Keratinocyte (primary cell): ENCODE results near the gene OASL. TPM values are rescaled to one million over a fixed set of nuclear protein-coding genes. Genes with fewer than 3 reads are reported as not detected.

ENCODE experiments used
- DNase-seq: peaks from one replicate; pipeline ENCODE4 v3.0.0-alpha.2; 2011; ENCODE audit warnings: low read depth, missing footprints, low spot score
- FAIRE-seq: peaks from 2 replicates; lab custom pipeline; 2011; peaks lifted over from hg19 to GRCh38; lab: Jason Lieb, UNC
- H2AFZ ChIP-seq: 2 replicates; pipeline ENCODE4 v1.6.0; 2012; ENCODE audit warnings: low read length, control low read depth, inconsistent platforms; ENCODE audit not compliant: control insufficient read depth
- H3K27ac ChIP-seq: 2 replicates; pipeline ENCODE4 v1.5.1; 2011; ENCODE audit warnings: low read length; ENCODE audit not compliant: control insufficient read depth, insufficient read depth
- H3K27me3 ChIP-seq: 3 replicates; pipeline ENCODE4 v1.6.0; 2011; ENCODE audit warnings: low read length; ENCODE audit not compliant: control insufficient read depth, insufficient read depth; ENCODE audit errors: extremely low read depth
- H3K36me3 ChIP-seq, 2 experiments: 2 replicates in 1 of 2; 3 replicates in 1 of 2; pipeline ENCODE4 v1.5.1; 2011; ENCODE audit warnings: low read length in 2 of 2, mild to moderate bottlenecking in 1 of 2; ENCODE audit not compliant: control insufficient read depth in 2 of 2, insufficient read depth in 2 of 2; ENCODE audit errors: extremely low read depth in 1 of 2
- H3K4me1 ChIP-seq: 3 replicates; pipeline ENCODE4 v1.5.1; 2011; ENCODE audit warnings: low read length; ENCODE audit not compliant: control insufficient read depth, insufficient read depth; ENCODE audit errors: extremely low read depth
- H3K4me2 ChIP-seq: 3 replicates; pipeline ENCODE4 v1.6.0; 2011; ENCODE audit warnings: low read depth, low read length; ENCODE audit not compliant: control insufficient read depth, insufficient read depth; ENCODE audit errors: extremely low read depth
- H3K4me3 ChIP-seq, 3 experiments: fragments of 200-600 bp in 1 of 3; sonication (generic) in 1 of 3; 2 replicates in 2 of 3; 3 replicates in 1 of 3; pipeline ENCODE4 v1.5.1; 2011 to 2016; ENCODE audit warnings: low read length in 3 of 3, mild to moderate bottlenecking in 3 of 3, control low read depth in 2 of 3, inconsistent platforms in 1 of 3, low read depth in 1 of 3, mixed read lengths in 1 of 3, mixed run types in 1 of 3, moderate library complexity in 1 of 3; ENCODE audit not compliant: control insufficient read depth in 2 of 3, insufficient read depth in 2 of 3; ENCODE audit errors: extremely low read depth in 1 of 3
- H3K79me2 ChIP-seq: 2 replicates; pipeline ENCODE4 v1.6.0; 2012; ENCODE audit warnings: low read length; ENCODE audit not compliant: control insufficient read depth, insufficient read depth
- H3K9ac ChIP-seq: 3 replicates; pipeline ENCODE4 v1.6.0; 2011; ENCODE audit warnings: low read length; ENCODE audit not compliant: control insufficient read depth, insufficient read depth; ENCODE audit errors: extremely low read depth
- H3K9me1 ChIP-seq: 3 replicates; pipeline ENCODE4 v1.6.0; 2011; ENCODE audit warnings: low read length; ENCODE audit not compliant: control insufficient read depth, insufficient read depth; ENCODE audit errors: extremely low read depth
- H3K9me3 ChIP-seq: 2 replicates; pipeline ENCODE4 v1.5.1; 2012; ENCODE audit warnings: low read depth, low read length; ENCODE audit not compliant: control insufficient read depth
- H4K20me1 ChIP-seq: 3 replicates; pipeline ENCODE4 v1.6.0; 2011; ENCODE audit warnings: low read length; ENCODE audit not compliant: control insufficient read depth, insufficient read depth; ENCODE audit errors: extremely low read depth
- EZH2 ChIP-seq: IDR thresholded peaks from one replicate; pipeline ENCODE4 v1.6.1; 2012; ENCODE audit warnings: inconsistent platforms, mild to moderate bottlenecking, low read length, moderate library complexity
- dilution Hi-C: fragments of 300-500 bp; cut with MboI; formaldehyde crosslinking; loops from one replicate; pipeline ENCODE4 v1.7.0; 2020; ENCODE audit warnings: low sequenced_read_pairs; ENCODE audit not compliant: extremely low pct_ligation_motif_present
- polyA plus RNA-seq, 5 experiments: library from polyadenylated mRNA; depleted of rRNA in 3 of 5; stranded (reverse) in 3 of 5; stranded (forward) in 1 of 5; unstranded in 1 of 5; fragments of >200 nt; gene quantifications; 1 replicate in 1 of 5; 2 replicates in 3 of 5; 3 replicates in 1 of 5; pipeline versions ENCODE4 v1.2.1 to v1.2.3, GENCODE V29; 2011 to 2012; ENCODE audit warnings: missing spikeins in 2 of 5, low read depth in 1 of 5, low replicate concordance in 1 of 5
- TF ChIP-seq, protein P1 (sequence below), 3 experiments: IDR thresholded peaks in 1 of 3; conservative IDR thresholded peaks in 1 of 3; optimal IDR thresholded peaks in 1 of 3; 2 replicates in 2 of 3; 3 replicates in 1 of 3; pipeline versions ENCODE3 to v1.5.1; 2011; ENCODE audit warnings: low read length in 3 of 3, mild to moderate bottlenecking in 3 of 3, moderate library complexity in 2 of 3, control low read depth in 1 of 3, inconsistent platforms in 1 of 3; ENCODE audit not compliant: insufficient read depth in 2 of 3; ENCODE audit errors: extremely low read depth in 1 of 3

OASL gene
- polyA plus RNA-seq, 1 donor (not counting 4 experiments of a cell fraction or from before 2014, with no cell fraction given) = 3.6 TPM

DNA sequence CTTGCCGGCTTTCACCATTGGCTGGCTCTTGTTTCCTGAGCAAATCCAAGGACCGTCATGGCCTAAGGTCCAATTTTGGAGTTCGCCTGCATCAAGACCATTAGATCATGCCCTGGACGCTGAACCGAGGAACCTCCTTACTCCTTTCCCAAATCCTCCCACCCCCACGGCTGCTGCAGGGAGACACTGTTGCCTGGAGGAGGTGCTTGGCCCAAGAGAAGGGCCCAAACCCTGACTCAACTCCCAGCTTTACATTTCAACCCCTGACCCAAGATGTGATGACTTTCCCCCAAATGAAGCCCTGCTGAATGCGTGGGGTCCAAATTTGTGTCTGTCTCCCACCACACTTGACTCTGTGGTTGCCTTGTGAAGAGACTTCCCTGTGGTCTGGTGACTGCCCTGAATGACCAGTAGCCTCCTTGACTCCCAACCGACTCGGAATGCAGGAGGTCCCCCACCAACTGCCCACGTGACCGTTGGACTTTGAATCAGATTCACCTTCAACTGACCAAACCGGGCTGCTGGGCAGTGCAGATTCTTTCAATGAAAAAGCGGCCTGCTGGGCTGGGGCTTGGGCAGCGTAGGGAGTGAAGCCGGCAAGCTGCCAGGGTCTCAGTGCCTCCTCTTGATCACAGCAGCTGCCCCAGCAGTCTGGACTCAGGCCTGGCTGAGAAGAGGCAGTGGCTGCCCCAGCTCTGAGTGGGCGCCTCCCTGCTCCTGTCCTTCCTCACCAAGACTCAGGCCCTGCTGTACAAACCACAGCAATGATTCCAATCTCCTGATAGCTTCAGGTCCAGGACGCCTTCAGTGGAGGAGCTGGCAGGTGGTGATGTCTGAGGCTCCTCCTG, 46.7 kb upstream of the OASL start:
- H3K4me2 ChIP-seq = no peak overlapping the region
- H3K4me3 ChIP-seq = no peak overlapping the region
- dilution Hi-C loops = no loop called here
- no peak overlapping the region for H3K9ac ChIP-seq
- no peak overlapping the region for H3K27ac ChIP-seq
- no peaks in the 10 kb centered on the region for H3K36me3 ChIP-seq
- H3K9me3 ChIP-seq = no peaks in the 10 kb centered on the region
- DNase-seq (no peak), FAIRE-seq (no peak)
- TF ChIP-seq, protein P1, sequence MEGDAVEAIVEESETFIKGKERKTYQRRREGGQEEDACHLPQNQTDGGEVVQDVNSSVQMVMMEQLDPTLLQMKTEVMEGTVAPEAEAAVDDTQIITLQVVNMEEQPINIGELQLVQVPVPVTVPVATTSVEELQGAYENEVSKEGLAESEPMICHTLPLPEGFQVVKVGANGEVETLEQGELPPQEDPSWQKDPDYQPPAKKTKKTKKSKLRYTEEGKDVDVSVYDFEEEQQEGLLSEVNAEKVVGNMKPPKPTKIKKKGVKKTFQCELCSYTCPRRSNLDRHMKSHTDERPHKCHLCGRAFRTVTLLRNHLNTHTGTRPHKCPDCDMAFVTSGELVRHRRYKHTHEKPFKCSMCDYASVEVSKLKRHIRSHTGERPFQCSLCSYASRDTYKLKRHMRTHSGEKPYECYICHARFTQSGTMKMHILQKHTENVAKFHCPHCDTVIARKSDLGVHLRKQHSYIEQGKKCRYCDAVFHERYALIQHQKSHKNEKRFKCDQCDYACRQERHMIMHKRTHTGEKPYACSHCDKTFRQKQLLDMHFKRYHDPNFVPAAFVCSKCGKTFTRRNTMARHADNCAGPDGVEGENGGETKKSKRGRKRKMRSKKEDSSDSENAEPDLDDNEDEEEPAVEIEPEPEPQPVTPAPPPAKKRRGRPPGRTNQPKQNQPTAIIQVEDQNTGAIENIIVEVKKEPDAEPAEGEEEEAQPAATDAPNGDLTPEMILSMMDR (optimal IDR thresholded peaks at IDR 0.05 in 1 of 3, IDR thresholded peaks at IDR 0.05 in 1 of 3, conservative IDR thresholded peaks at IDR 0.05 in 1 of 3; ENCODE audit: extremely low read depth in 1 of 3, insufficient read depth in 2 of 3, low read length in 3 of 3) = no peak
- no peak for TF ChIP-seq EZH2
- H2AFZ ChIP-seq = no peak overlapping the region
- H3K4me1 ChIP-seq = no peaks in the 10 kb centered on the region
- H3K9me1 ChIP-seq = no peaks in the 10 kb centered on the region
- peaks cover 3% of the 10 kb centered on the region for H3K27me3 ChIP-seq
- H3K79me2 ChIP-seq = no peaks in the 10 kb centered on the region
- no peaks in the 10 kb centered on the region for H4K20me1 ChIP-seq

DNA sequence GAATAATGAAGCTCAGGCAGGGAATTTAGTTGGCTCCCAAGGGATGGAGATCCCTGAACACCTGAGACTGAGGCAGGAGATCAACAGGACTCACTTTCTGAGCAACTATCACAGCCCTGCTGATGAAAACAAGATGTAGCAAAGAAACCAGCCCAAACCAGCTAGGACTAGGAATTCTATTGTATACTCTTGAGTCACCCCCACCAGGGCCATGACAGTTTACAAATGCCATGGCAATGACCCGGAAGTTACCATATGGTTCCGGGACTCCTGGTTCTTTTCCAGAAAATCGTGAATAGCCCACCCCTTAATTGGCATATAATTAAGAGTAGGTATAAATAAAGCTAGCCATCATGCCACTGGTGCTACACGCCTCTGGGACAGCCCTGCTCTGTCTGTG, 46.0 kb upstream of the OASL start:
- Histone ChIP-seq H3K9me3 (no peaks in the 10 kb centered on the region), H3K27ac (no peak overlapping the region), H3K4me3 (no peak overlapping the region), H3K36me3 (no peaks in the 10 kb centered on the region), H3K4me2 (no peak overlapping the region), H4K20me1 (no peaks in the 10 kb centered on the region), H3K27me3 (peaks cover 3% of the 10 kb centered on the region), H3K9ac (no peak overlapping the region), H3K79me2 (no peaks in the 10 kb centered on the region), H3K9me1 (no peaks in the 10 kb centered on the region), H3K4me1 (no peaks in the 10 kb centered on the region), H2AFZ (no peak overlapping the region)
- FAIRE-seq (no peak), DNase-seq (no peak)
- TF ChIP-seq EZH2 = no peak
- dilution Hi-C loops = no loop called here
